Mesodermal cell (in vitro differentiated cells): ENCODE measurements around the gene GRIA3.
A peak's percentile ranks its signal among the peaks of the same experiment; 100 is the strongest.

Source experiments
- H3K27ac ChIP-seq: 2 replicates; pipeline ENCODE4 v1.7.0; 2013; ENCODE audit warnings: mild to moderate bottlenecking, low read depth, low read length, moderate library complexity; ENCODE audit not compliant: severe bottlenecking
- H3K36me3 ChIP-seq: 2 replicates; pipeline ENCODE4 v1.7.1; 2013; ENCODE audit warnings: mild to moderate bottlenecking, low read length, moderate library complexity; ENCODE audit not compliant: control insufficient read depth, insufficient read depth
- H3K4me1 ChIP-seq: one replicate; pipeline ENCODE4 v1.7.1; 2013; ENCODE audit warnings: mild to moderate bottlenecking, low read length; ENCODE audit not compliant: insufficient read depth, control insufficient read depth, poor library complexity, severe bottlenecking
- H3K4me3 ChIP-seq: 2 replicates; pipeline ENCODE4 v1.7.0; 2013; ENCODE audit warnings: low read length, control low read depth, mild to moderate bottlenecking; ENCODE audit not compliant: insufficient read depth, poor library complexity, severe bottlenecking; ENCODE audit errors: extremely low read depth
- H3K9me3 ChIP-seq: 2 replicates; pipeline ENCODE4 v1.7.1; 2013; ENCODE audit warnings: mild to moderate bottlenecking, low read length, moderate library complexity; ENCODE audit not compliant: control insufficient read depth
- WGBS, 2 experiments: methylation state at CpG; one replicate each; pipeline ENCODE4 v1.1.5; 2013; ENCODE audit warnings: missing lambda C conversion rate in 2 of 2; ENCODE audit not compliant: insufficient coverage in 2 of 2; 5-methylcytosine and 5-hydroxymethylcytosine counted together

The GRIA3 gene

DNA sequence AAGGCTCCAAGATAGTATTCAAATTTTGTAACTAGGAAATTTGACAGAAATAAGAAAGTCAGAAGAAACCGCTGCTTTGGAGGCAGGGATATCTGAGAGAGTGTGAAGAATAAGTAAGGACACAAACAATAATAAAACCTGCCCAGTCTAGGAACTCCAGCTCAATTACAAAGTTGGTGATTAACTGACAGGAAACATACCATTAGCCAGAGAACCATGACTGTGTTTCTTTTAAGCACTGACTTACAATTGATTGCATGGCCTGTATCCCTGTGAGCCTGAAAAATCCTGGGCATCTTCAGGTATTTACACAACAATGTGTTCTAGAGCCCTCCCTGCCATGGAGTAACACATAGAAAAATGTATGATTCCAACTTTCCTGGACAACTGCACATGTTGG, 127.4 kb downstream of the GRIA3 start:
- Histone ChIP-seq H3K27ac (no peak overlapping the region), H3K36me3 (no peaks in the 10 kb centered on the region), H3K4me3 (no peak overlapping the region), H3K4me1 (no peaks in the 10 kb centered on the region), H3K9me3 (no peaks in the 10 kb centered on the region)
- no CpG with 5 or more reads among the region's 1 CpG for WGBS, 2 experiments

GRCh38 chrX:123313486-123313885, 129.4 kb downstream of the GRIA3 start:
- no peaks in the 10 kb centered on the region for H3K4me1 ChIP-seq
- H3K27ac ChIP-seq, result no peak overlapping the region
- H3K36me3 ChIP-seq, result no peaks in the 10 kb centered on the region
- no peak overlapping the region for H3K4me3 ChIP-seq
- H3K9me3 ChIP-seq, result no peaks in the 10 kb centered on the region

- 74 to 100% methylated on average over 2 to 3 of the region's 4 CpGs for WGBS, 2 experiments
- Histone ChIP-seq H3K4me1 (no peaks in the 10 kb centered on the region), H3K9me3 (no peaks in the 10 kb centered on the region), H3K36me3 (no peaks in the 10 kb centered on the region), H3K27ac (no peak overlapping the region), H3K4me3 (no peak overlapping the region)
These were observed 136.5 kb downstream of the GRIA3 start for GRCh38 chrX:123320622-123321021.

DNA sequence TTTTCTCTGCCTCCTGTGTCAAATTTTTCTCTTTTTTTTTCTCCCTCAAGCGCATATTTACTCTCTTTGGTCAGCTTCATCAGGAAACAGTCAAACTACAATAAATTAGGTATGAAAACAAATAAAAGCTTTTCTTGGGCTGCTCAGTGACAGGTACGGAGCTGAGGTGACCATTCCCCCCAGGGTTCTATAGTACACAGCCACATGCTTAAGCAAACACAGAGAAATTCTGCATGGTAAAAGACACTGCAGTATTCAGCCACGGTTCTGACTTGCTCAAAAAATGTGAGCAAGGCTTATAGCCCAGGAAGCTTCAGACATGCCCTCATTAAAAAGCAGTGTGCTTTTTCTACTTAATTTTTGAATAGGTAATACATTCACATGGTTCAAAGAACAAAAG, 138.5 kb downstream of the GRIA3 start:
- H3K27ac ChIP-seq, result no peak overlapping the region
- H3K4me1 ChIP-seq, result no peaks in the 10 kb centered on the region
- no peaks in the 10 kb centered on the region for H3K9me3 ChIP-seq
- H3K36me3 ChIP-seq, result no peaks in the 10 kb centered on the region
- no peak overlapping the region for H3K4me3 ChIP-seq
- WGBS, 2 experiments, result no CpG with 5 or more reads among the region's 3 CpGs

DNA sequence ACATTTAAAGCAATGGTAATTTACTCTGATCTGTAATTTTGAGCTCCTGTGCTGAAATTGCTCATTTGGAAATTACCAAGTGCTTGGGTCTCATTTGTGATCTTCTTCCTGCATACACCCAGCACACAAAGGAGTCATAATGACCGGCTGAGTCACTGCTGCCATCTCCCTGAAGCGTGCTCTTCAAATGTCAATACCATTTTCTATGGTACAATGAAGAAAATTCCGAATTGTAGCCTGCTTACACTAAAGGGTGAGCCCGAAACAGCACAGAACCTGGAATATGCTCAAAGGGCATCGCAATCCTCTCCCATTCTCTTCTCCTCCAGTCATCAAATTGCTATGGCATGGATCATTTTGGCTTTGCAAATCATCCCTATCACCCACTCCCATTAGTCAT, 140.5 kb downstream of the GRIA3 start:
- Histone ChIP-seq H3K4me1 (no peaks in the 10 kb centered on the region), H3K27ac (no peak overlapping the region), H3K4me3 (no peak overlapping the region), H3K9me3 (no peaks in the 10 kb centered on the region), H3K36me3 (no peaks in the 10 kb centered on the region)
- no CpG with 5 or more reads among the region's 5 CpGs for WGBS, 2 experiments

GRCh38 chrX:123330229-123330942, 146.3 kb downstream of the GRIA3 start:
- Histone ChIP-seq H3K27ac (no peak overlapping the region), H3K4me3 (no peak overlapping the region), H3K9me3 (no peaks in the 10 kb centered on the region), H3K36me3 (no peaks in the 10 kb centered on the region), H3K4me1 (no peaks in the 10 kb centered on the region)

GRCh38 chrX:123331349-123331748, 147.3 kb downstream of the GRIA3 start:
- Histone ChIP-seq H3K36me3 (no peaks in the 10 kb centered on the region), H3K27ac (no peak overlapping the region), H3K4me1 (no peaks in the 10 kb centered on the region), H3K4me3 (no peak overlapping the region), H3K9me3 (no peaks in the 10 kb centered on the region)

DNA sequence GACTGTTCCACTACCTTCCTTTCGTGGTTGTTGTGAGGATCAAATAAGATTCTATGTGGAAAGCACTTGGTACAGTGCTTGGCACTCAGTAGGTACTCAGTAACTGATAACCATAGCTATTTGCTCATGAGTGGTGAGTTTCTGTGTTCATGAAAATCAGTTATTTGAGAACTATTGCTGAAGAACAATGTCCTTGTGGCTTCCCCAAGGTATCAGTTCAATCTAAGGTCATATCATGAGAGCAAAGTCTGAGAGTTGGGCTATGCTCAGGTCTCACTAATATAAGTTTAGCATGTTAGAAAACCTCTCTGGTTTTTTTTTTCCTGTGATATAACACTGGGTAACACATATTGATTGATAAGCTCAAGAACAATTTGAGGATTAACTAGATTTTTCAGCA, 147.8 kb downstream of the GRIA3 start:
- no CpG with 5 or more reads among the region's 1 CpG for WGBS, 2 experiments
- no peaks in the 10 kb centered on the region for H3K36me3 ChIP-seq
- H3K9me3 ChIP-seq, result no peaks in the 10 kb centered on the region
- no peak overlapping the region for H3K27ac ChIP-seq
- H3K4me1 ChIP-seq, result no peaks in the 10 kb centered on the region
- H3K4me3 ChIP-seq, result no peak overlapping the region

GRCh38 chrX:123336666-123337065, 152.6 kb downstream of the GRIA3 start:
- no peaks in the 10 kb centered on the region for H3K9me3 ChIP-seq
- no peaks in the 10 kb centered on the region for H3K36me3 ChIP-seq
- peaks cover 11% of the 10 kb centered on the region for H3K4me1 ChIP-seq
- no peak overlapping the region for H3K27ac ChIP-seq
- H3K4me3 ChIP-seq, result no peak overlapping the region
- 100% methylated on average over 1 of the region's 1 CpG; no CpG with 5 or more reads in 1 of the 2 experiments for WGBS, 2 experiments

DNA sequence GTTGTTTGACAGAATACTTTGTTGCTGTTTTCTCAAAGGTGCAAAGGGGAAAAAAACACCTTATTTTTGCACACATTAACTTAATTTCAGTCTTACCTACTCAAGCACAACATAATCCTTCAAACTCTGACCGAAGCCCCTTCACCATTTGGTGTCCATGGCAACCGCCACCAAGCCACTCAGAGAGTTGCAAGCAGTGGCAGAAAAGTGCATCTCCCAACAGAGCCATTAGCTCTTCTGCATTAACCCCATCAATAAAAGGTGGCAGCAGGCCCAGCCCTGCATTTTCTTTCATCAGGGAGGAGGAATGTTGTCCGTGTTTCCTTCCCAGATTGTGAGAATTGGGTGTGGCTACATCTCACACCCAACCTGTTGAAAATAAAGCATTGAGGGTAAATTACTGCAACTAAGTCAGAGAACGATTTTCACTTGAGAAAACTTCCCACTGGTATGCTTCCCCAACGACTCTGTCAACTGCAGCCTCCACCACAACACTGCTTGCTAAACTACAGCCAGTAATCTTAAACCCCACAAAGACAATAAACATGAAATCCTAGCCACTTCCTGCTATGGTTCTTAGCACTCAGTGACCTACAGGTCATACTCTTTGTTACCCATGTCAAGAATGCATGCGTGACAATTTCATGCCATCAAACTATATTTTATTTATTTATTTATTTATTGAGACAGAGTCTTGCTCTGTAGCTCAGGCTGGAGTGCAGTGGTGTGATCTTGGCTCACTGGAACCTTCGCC, 154.0 kb downstream of the GRIA3 start:
- no peak overlapping the region for H3K4me3 ChIP-seq
- 90 to 100% methylated on average over 2 to 3 of the region's 7 CpGs for WGBS, 2 experiments
- no peaks in the 10 kb centered on the region for H3K36me3 ChIP-seq
- H3K27ac ChIP-seq, result no peak overlapping the region
- H3K9me3 ChIP-seq, result no peaks in the 10 kb centered on the region
- H3K4me1 ChIP-seq, result peaks cover 11% of the 10 kb centered on the region

GRCh38 chrX:123339221-123339905, 155.3 kb downstream of the GRIA3 start:
- WGBS, 2 experiments, result 100% methylated on average over 2 of the region's 4 CpGs; no CpG with 5 or more reads in 1 of the 2 experiments
- Histone ChIP-seq H3K27ac (peak overlapping the region; percentile 2), H3K9me3 (no peaks in the 10 kb centered on the region), H3K4me1 (peaks cover 11% of the 10 kb centered on the region), H3K36me3 (no peaks in the 10 kb centered on the region), H3K4me3 (no peak overlapping the region)
